Breast epithelium (tissue), 3 donors: ENCODE data around the gene MCM7.

ENCODE experiments used
- POLR2A ChIP-seq: fragments of 450-650 bp; IDR thresholded peaks from one replicate; pipeline ENCODE4 v1.6.1; 2016; ENCODE audit warnings: antibody characterized with exemption, mild to moderate bottlenecking, moderate library complexity
- POLR2AphosphoS5 ChIP-seq, 3 donors: sonication (generic); formaldehyde crosslinking; IDR thresholded peaks; one replicate each; pipeline ENCODE4 v1.6.1; 2017; ENCODE audit warnings: antibody characterized with exemption in 3 of 3

- TF ChIP-seq POLR2AphosphoS5 (IDR thresholded peaks at IDR 0.05) (no peak), POLR2A (no peak)
Observed at GRCh38 chr7:100098913-100099312, 2.3 kb downstream of the MCM7 start.
